ENCODE results near the gene DEDD2. TPM values are rescaled to one million over a fixed set of nuclear protein-coding genes. Genes with fewer than 3 reads are reported as not detected.
A peak's percentile ranks its signal among the peaks of the same experiment; 100 is the strongest.

The DEDD2 gene
- total RNA-seq, 6 donors from 2014 or later, result 38.6 to 154 (median 51.2) TPM

- ATAC-seq (ENCODE audit: low FRiP score in 2 of 2), result no peak
- Histone ChIP-seq H3K4me1 (no peaks in the 10 kb centered on the region), H3K4me3 (no peak overlapping the region), H3K27ac (no peak overlapping the region), H3K27me3 (no peaks in the 10 kb centered on the region), H3K36me3 (no peaks in the 10 kb centered on the region), H3K9me3 (no peaks in the 10 kb centered on the region)
- 39 to 46% methylated on average over 2 of the region's 2 CpGs for WGBS, 2 donors
- TF ChIP-seq POLR2A (IDR thresholded peaks at IDR 0.05) (no peak), POLR2AphosphoS5 (IDR thresholded peaks at IDR 0.05) (no peak), EP300 (IDR thresholded peaks at IDR 0.05) (no peak), CTCF (IDR thresholded peaks at IDR 0.05) (no peak)
- DNase-seq, result no peak
Observed at GRCh38 chr19:42165146-42165545, 52.3 kb downstream of the DEDD2 start.

GRCh38 chr19:42161616-42162263 is 55.7 kb downstream of the DEDD2 start:
- 85 to 88% methylated on average over 21 of the region's 21 CpGs for WGBS, 2 donors
- DNase-seq (peak in 1 of 2 donors; percentile 31), ATAC-seq (ENCODE audit: low FRiP score in 2 of 2) (no peak)
- Histone ChIP-seq H3K27me3 (no peaks in the 10 kb centered on the region), H3K36me3 (no peaks in the 10 kb centered on the region), H3K27ac (no peak overlapping the region), H3K4me1 (no peaks in the 10 kb centered on the region), H3K9me3 (no peaks in the 10 kb centered on the region), H3K4me3 (no peak overlapping the region)
- no peak for TF ChIP-seq CTCF (IDR thresholded peaks at IDR 0.05)
- TF ChIP-seq EP300 (IDR thresholded peaks at IDR 0.05), result no peak
- TF ChIP-seq POLR2AphosphoS5 (IDR thresholded peaks at IDR 0.05), result no peak
- no peak for TF ChIP-seq POLR2A (IDR thresholded peaks at IDR 0.05)

- Histone ChIP-seq H3K27ac (no peak overlapping the region), H3K4me1 (no peaks in the 10 kb centered on the region), H3K9me3 (no peaks in the 10 kb centered on the region), H3K4me3 (no peak overlapping the region), H3K36me3 (no peaks in the 10 kb centered on the region), H3K27me3 (no peaks in the 10 kb centered on the region)
- DNase-seq (no peak), ATAC-seq (ENCODE audit: low FRiP score in 2 of 2) (no peak)
- TF ChIP-seq POLR2A (IDR thresholded peaks at IDR 0.05), result no peak
- WGBS, 2 donors, result 68 to 75% methylated on average over 6 to 7 of the region's 7 CpGs
Observed at GRCh38 chr19:42159942-42160341, 57.5 kb downstream of the DEDD2 start.

- Histone ChIP-seq H3K36me3 (no peaks in the 10 kb centered on the region), H3K27me3 (no peaks in the 10 kb centered on the region), H3K4me3 (no peak overlapping the region), H3K4me1 (no peaks in the 10 kb centered on the region), H3K9me3 (no peaks in the 10 kb centered on the region), H3K27ac (no peak overlapping the region)
- no peak for TF ChIP-seq EP300 (IDR thresholded peaks at IDR 0.05)
- TF ChIP-seq POLR2A (IDR thresholded peaks at IDR 0.05), result no peak
- no peak for TF ChIP-seq CTCF (IDR thresholded peaks at IDR 0.05)
- TF ChIP-seq POLR2AphosphoS5 (IDR thresholded peaks at IDR 0.05), result no peak
- 33 to 53% methylated on average over 2 of the region's 2 CpGs for WGBS, 2 donors
- ATAC-seq (ENCODE audit: low FRiP score in 2 of 2) (no peak), DNase-seq (no peak)
Observed at GRCh38 chr19:42158926-42159325, 58.6 kb downstream of the DEDD2 start.

GRCh38 chr19:42156571-42156970 is 60.9 kb downstream of the DEDD2 start:
- Histone ChIP-seq H3K4me1 (no peaks in the 10 kb centered on the region), H3K36me3 (no peaks in the 10 kb centered on the region), H3K27ac (no peak overlapping the region), H3K27me3 (no peaks in the 10 kb centered on the region), H3K4me3 (no peak overlapping the region), H3K9me3 (no peaks in the 10 kb centered on the region)
- ATAC-seq (ENCODE audit: low FRiP score in 2 of 2), result no peak
- WGBS, 2 donors, result 87 to 88% methylated on average over 4 to 8 of the region's 8 CpGs
- TF ChIP-seq CTCF (IDR thresholded peaks at IDR 0.05), result no peak
- peak in 1 of 2 donors; percentile 25 for DNase-seq

Data from upper lobe of left lung (tissue), 6 donors.